Sigmoid colon (tissue), 7 donors: ENCODE results near the gene GTF2I. TPM values are rescaled to one million over a fixed set of nuclear protein-coding genes. Genes with fewer than 3 reads are reported as not detected.
"Not testable (repeated sequence)": the region's sequence is repeated elsewhere in the genome, so short reads cannot be mapped to it uniquely, and the experiment has no call there.

ENCODE experiments used
- DNase-seq: peaks from one replicate; pipeline ENCODE4 v3.0.0-alpha.2; 2019
- H3K27ac ChIP-seq, 4 donors: fragments of 200-600 bp; sonication (generic); one replicate each; pipeline ENCODE4 v1.5.1; 2016 to 2019; ENCODE audit warnings: mild to moderate bottlenecking in 1 of 4
- H3K27me3 ChIP-seq, 3 donors: fragments of 200-600 bp; sonication (generic); one replicate each; pipeline ENCODE4 v1.5.1; 2019; ENCODE audit warnings: mild to moderate bottlenecking in 1 of 3
- H3K36me3 ChIP-seq, 4 donors: fragments of 200-600 bp; sonication (generic); one replicate each; pipeline ENCODE4 v1.5.1; 2016 to 2019
- H3K4me1 ChIP-seq, 4 donors: fragments of 200-600 bp; sonication (generic); one replicate each; pipeline ENCODE4 v1.5.1; 2017 to 2019
- H3K4me3 ChIP-seq, 4 donors: fragments of 200-600 bp; sonication (generic); one replicate each; pipeline ENCODE4 v1.5.1; 2017 to 2019; ENCODE audit warnings: mild to moderate bottlenecking in 2 of 4, moderate library complexity in 1 of 4
- H3K9me3 ChIP-seq, 4 donors: fragments of 200-600 bp in 3 of 4; sonication (generic) in 3 of 4; one replicate each; pipeline versions ENCODE4 v1.5.1 to v1.6.1; 2013 to 2019
- EP300 ChIP-seq, 4 donors: sonication (generic); formaldehyde crosslinking; IDR thresholded peaks; one replicate each; pipeline ENCODE4 v1.6.1; 2017; ENCODE audit warnings: antibody characterized with exemption in 4 of 4
- POLR2A ChIP-seq, 2 donors: fragments of 450-650 bp; IDR thresholded peaks; one replicate each; pipeline ENCODE4 v1.6.1; 2016; ENCODE audit warnings: antibody characterized with exemption in 2 of 2, mild to moderate bottlenecking in 2 of 2, moderate library complexity in 2 of 2
- POLR2AphosphoS5 ChIP-seq, 4 donors: sonication (generic); formaldehyde crosslinking; IDR thresholded peaks; one replicate each; pipeline ENCODE4 v1.6.1; 2017; ENCODE audit warnings: antibody characterized with exemption in 4 of 4
- WGBS, 2 donors: extraction: QIAGEN DNeasy Blood & Tissue Kit; methylation state at CpG; one replicate each; pipeline ENCODE4 v1.1.7; 2013; 5-methylcytosine and 5-hydroxymethylcytosine counted together
- intact Hi-C: fragments of 100-400 bp; cut with DNase I; formaldehyde crosslinking; loops from one replicate; pipeline ENCODE4 v1.15.1; 2023
- polyA plus RNA-seq, 3 donors: library from polyadenylated mRNA; stranded (reverse); fragments of 200-250 nt; gene quantifications; one replicate each; pipeline ENCODE4 v1.2.3, GENCODE V29; 2013
- total RNA-seq, 4 donors: library from RNA; depleted of rRNA; stranded (reverse); fragments of >200 nt; gene quantifications; one replicate each; pipeline ENCODE4 v1.1.0, GENCODE V29; 2016
- TF ChIP-seq, protein P1 (sequence below), 4 experiments: fragments of 450-650 bp in 3 of 4; fragments of 200-600 bp in 1 of 4; IDR thresholded peaks; one replicate each; pipeline ENCODE4 v1.5.1; 2016 to 2019; ENCODE audit warnings: antibody characterized with exemption in 4 of 4, mild to moderate bottlenecking in 3 of 4, moderate library complexity in 2 of 4
- donor health status: healthy with polysubstance abuse.
- donor health status: Bipolar disorder and iron deficiency.
- donor health status: healthy.

GTF2I gene
- total and polyA plus RNA-seq, 7 donors = 9.6 to 181 (median 113) TPM

DNA sequence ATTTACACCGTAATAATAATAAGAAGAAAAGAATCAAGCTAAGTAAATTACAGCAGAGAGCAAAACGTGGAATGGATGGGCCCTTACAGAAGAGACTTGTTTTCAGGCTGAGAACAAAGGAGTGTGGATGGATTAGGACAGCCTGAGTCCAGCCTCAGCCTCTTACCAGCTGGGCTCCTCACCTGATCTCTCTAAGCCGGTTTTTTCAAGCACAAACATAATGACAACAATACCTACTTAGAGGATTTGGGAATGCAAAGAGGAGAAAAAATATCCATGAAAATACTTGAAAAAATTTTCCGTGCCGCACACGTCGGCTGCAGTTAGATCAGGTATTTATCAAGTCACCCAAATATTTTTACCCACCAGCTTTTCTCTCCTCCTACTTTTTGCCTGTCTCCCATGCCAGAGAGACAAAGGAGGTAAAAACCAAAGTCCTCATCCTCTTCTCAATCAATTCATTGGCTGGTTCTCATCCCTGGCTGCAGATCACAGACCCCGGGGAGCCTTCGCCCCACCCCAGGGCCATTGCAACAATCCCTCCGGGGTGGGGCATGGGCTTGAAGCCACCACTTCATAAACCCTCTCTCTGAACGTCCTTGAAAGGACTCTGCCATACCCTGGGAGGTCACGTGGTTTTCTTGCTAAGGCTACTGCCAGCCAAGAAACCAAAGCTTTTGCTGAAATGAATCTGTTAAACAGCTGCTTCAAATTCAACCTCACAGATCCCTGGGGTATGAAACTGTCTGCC is 29.7 kb upstream of the GTF2I start:
- Histone ChIP-seq H3K4me1 (peaks cover 0 to 23% (median 17%) of the 10 kb centered on the region in 4 donors), H3K4me3 (peak overlapping the region in 3 of 4 donors; percentile 5 to 23 (median 17)), H3K27me3 (no peaks in the 10 kb centered on the region), H3K36me3 (no peaks in the 10 kb centered on the region), H3K9me3 (no peaks in the 10 kb centered on the region), H3K27ac (peak overlapping the region; percentile 57 to 70 (median 62))
- no peak for TF ChIP-seq POLR2AphosphoS5 (IDR thresholded peaks at IDR 0.05)
- TF ChIP-seq POLR2A (IDR thresholded peaks at IDR 0.05) = no peak
- WGBS, 2 donors = 19 to 52% methylated on average over 12 of the region's 12 CpGs
- intact Hi-C loops = no loop called here
- peak; percentile 74 for DNase-seq

DNA sequence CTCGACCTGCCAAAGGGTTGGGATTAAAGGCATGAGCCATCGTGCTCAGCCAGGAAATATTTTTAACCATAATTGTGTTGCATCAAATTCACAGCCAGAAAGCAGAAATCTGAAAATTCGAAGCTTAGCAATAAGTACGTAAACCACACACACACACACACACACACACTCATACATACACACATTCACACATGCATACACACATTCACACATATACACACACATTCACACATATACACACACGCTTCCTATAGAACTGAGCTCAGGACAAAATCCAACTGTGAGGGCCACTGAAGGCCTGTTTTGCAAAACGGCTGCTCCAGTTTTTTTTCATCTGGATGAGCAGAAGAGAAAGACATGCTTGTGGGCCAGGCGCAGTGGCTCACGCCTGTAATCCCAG is 25.0 kb upstream of the GTF2I start:
- Histone ChIP-seq H3K4me3 (no peak overlapping the region), H3K27me3 (no peaks in the 10 kb centered on the region), H3K9me3 (no peaks in the 10 kb centered on the region), H3K27ac (no peak overlapping the region), H3K36me3 (no peaks in the 10 kb centered on the region), H3K4me1 (peaks cover 0 to 27% (median 24%) of the 10 kb centered on the region in 4 donors)
- TF ChIP-seq POLR2A (IDR thresholded peaks at IDR 0.05) (no peak), POLR2AphosphoS5 (IDR thresholded peaks at IDR 0.05) (no peak), EP300 (IDR thresholded peaks at IDR 0.05) (no peak)
- TF ChIP-seq, protein P1, sequence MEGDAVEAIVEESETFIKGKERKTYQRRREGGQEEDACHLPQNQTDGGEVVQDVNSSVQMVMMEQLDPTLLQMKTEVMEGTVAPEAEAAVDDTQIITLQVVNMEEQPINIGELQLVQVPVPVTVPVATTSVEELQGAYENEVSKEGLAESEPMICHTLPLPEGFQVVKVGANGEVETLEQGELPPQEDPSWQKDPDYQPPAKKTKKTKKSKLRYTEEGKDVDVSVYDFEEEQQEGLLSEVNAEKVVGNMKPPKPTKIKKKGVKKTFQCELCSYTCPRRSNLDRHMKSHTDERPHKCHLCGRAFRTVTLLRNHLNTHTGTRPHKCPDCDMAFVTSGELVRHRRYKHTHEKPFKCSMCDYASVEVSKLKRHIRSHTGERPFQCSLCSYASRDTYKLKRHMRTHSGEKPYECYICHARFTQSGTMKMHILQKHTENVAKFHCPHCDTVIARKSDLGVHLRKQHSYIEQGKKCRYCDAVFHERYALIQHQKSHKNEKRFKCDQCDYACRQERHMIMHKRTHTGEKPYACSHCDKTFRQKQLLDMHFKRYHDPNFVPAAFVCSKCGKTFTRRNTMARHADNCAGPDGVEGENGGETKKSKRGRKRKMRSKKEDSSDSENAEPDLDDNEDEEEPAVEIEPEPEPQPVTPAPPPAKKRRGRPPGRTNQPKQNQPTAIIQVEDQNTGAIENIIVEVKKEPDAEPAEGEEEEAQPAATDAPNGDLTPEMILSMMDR (IDR thresholded peaks at IDR 0.05) = no peak
- WGBS, 2 donors = 84% methylated on average over 8 of the region's 8 CpGs
- no peak for DNase-seq
- intact Hi-C loops = no loop called here

DNA sequence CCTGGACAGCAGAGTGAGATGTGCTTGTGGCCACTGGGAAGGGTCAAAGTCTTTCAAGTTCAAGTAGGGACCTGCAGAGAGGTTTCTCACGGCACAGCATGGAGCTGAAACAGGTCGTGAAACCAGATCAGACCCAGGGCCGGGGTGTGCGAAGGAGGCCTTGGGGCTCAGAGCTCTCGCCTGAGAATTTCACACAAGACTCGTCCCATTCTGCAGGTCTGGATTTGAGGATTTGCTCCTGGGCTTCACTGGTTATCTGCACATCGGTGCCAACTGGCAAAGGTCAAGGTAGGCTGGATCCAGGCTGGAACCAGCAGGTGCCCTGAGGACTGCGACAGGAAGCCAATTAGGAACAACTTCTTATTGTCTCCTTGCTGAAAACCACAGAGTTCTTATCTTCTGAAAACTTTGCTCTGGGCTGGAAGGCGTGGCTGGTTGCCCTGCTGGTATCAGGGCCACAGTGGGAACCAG is 24.0 kb upstream of the GTF2I start:
- intact Hi-C loops = no loop called here

DNA sequence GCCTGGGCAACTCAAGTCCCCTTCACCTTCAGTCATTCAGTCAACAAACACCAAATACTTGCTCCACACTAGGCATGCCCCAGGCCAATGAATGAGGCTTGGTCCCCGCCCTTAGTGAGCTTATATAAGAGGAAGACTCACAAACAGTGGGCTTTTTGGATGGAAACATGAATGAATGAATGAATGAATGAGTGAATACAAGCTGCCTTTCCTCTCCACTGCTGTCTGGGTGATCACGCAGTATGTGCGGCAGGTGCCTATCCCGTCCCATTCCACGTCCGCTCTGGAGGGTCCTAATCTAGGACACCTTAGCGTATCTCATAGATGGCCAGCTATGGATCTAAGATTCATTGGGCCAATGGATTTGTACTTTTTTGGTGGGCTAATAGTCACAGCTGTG is 19.8 kb upstream of the GTF2I start:
- intact Hi-C loops = no loop called here
- no peak for DNase-seq
- Histone ChIP-seq H3K27me3 (no peaks in the 10 kb centered on the region), H3K4me3 (no peak overlapping the region), H3K36me3 (no peaks in the 10 kb centered on the region), H3K4me1 (peaks cover 0 to 16% (median 14%) of the 10 kb centered on the region in 4 donors), H3K9me3 (no peaks in the 10 kb centered on the region), H3K27ac (no peak overlapping the region)
- WGBS, 2 donors = 98% methylated on average over 7 of the region's 7 CpGs
- no peak for TF ChIP-seq POLR2AphosphoS5 (IDR thresholded peaks at IDR 0.05)
- TF ChIP-seq EP300 (IDR thresholded peaks at IDR 0.05) = no peak
- TF ChIP-seq, protein P1 (IDR thresholded peaks at IDR 0.05) = no peak
- no peak for TF ChIP-seq POLR2A (IDR thresholded peaks at IDR 0.05)

More for the DNA sequence above, 24.0 kb upstream of the GTF2I start:
- no peaks in the 10 kb centered on the region for H3K9me3 ChIP-seq
- DNase-seq = no peak
- no peaks in the 10 kb centered on the region for H3K27me3 ChIP-seq
- 39 to 79% methylated on average over 9 of the region's 9 CpGs for WGBS, 2 donors
- H3K27ac ChIP-seq = no peak overlapping the region
- peaks cover 0 to 17% (median 16%) of the 10 kb centered on the region in 4 donors for H3K4me1 ChIP-seq
- H3K36me3 ChIP-seq = no peaks in the 10 kb centered on the region
- TF ChIP-seq, protein P1 (IDR thresholded peaks at IDR 0.05) = no peak
- TF ChIP-seq EP300 (IDR thresholded peaks at IDR 0.05) = no peak
- H3K4me3 ChIP-seq = no peak overlapping the region

DNA sequence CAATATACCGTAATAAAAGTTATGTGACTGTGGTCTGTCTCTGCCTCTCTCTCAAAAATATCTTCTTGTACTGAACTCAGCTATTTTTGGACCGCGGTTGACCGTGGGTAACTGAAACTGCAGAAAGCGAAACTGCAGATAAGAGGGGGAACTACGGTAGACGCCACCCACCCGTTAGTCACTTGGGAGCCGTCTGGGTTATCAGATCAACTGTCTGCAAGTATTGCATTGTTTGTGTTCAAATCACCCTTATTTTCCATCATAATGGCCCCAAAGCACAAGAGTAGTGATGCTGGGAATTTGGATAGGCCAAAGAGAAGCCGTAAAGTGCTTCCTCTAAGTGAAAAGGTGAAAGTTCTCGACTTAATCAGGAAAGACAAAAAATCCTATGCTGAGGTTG is 7.5 kb upstream of the GTF2I start:
- H3K9me3 ChIP-seq, DNase-seq, intact Hi-C loops, H3K27me3 ChIP-seq, H3K36me3 ChIP-seq, H3K4me1 ChIP-seq: not testable (repeated sequence)
- WGBS, 2 donors = 7 to 36% methylated on average over 10 of the region's 11 CpGs
- Histone ChIP-seq H3K27ac (peak overlapping the region in 3 of 4 donors; percentile 31 to 54 (median 47)), H3K4me3 (peak overlapping the region in 2 of 4 donors; percentile 19 to 29)

DNA sequence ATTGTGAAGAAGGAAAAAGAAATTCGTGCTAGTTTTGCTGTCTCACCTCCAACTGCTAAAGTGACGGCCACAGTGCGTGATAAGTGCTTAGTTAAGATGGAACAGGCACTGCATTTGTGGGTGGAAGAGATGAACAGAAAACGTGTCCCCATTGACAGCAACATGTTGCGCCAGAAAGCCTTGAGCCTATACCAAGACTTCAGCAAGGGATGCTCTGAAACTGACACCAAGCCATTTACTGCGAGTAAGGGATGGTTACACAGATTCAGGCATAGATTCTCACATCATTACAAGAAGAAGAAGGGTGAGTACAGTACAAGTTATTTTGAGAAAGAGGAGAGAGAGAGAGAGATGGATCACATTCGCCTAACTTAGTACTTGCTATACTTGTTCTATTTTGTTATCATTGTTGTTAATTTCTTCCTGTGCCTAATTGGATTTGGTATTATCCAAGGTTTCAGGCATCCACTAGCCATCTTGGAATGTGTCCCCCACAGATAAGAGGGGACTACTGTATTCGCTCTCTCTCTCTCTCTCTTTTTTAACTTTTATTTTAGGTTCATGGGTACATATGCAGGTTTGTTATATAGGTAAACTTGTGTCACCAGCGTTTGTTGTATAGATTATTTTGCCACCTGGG is 6.9 kb upstream of the GTF2I start:
- H3K9me3 ChIP-seq, H3K27me3 ChIP-seq, H3K4me1 ChIP-seq, intact Hi-C loops, H3K36me3 ChIP-seq, DNase-seq: not testable (repeated sequence)
- H3K27ac ChIP-seq = peak overlapping the region in 2 of 4 donors; percentile 34 to 54
- H3K4me3 ChIP-seq = peak overlapping the region in 1 of 4 donors; percentile 29
- 70 to 80% methylated on average over 7 of the region's 9 CpGs for WGBS, 2 donors

DNA sequence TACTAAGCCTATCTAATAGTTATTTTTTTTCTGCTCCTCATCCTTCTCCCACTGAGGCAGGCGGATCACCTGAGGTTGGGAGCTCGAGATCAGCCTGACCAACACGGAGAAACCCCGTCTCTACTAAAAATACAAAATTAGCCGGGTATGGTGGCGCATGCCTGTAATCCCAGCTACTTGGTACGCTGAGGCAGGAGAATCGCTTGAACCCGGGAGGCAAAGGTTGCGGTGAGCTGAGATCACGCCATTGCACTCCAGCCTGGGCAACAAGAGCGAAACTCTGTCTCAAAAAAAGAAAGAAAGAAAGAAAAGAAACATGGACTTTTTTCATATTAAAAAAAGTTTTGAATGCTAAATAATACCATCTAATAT is 6.4 kb upstream of the GTF2I start:
- H3K27me3 ChIP-seq, intact Hi-C loops, H3K27ac ChIP-seq, H3K4me3 ChIP-seq, H3K9me3 ChIP-seq, H3K4me1 ChIP-seq, H3K36me3 ChIP-seq, DNase-seq: not testable (repeated sequence)
- 91 to 94% methylated on average over 12 of the region's 12 CpGs for WGBS, 2 donors
